PFSK-1 (cell line): ENCODE results near the gene SOCS6.

ENCODE experiments used
- FOXP2 ChIP-seq: optimal IDR thresholded peaks from 2 replicates; pipeline ENCODE3; 2011; ENCODE audit warnings: borderline replicate concordance, control low read depth, inconsistent platforms; ENCODE audit not compliant: insufficient read depth; ENCODE audit errors: extremely low read length, extremely low read depth
- POLR2AphosphoS5 ChIP-seq: IDR thresholded peaks from 2 replicates; pipeline ENCODE4 v1.6.1; 2012; ENCODE audit warnings: low read depth, mild to moderate bottlenecking, control low read depth, low read length, moderate library complexity
- SIN3A ChIP-seq: IDR thresholded peaks from 2 replicates; pipeline ENCODE4 v1.6.1; 2012; ENCODE audit warnings: mild to moderate bottlenecking, low read length, moderate library complexity, borderline replicate concordance; ENCODE audit not compliant: insufficient read depth
- TAF1 ChIP-seq: IDR thresholded peaks from 2 replicates; pipeline ENCODE4 v1.6.1; 2012; ENCODE audit warnings: low read length, control low read depth, borderline replicate concordance; ENCODE audit not compliant: insufficient read depth
- TF ChIP-seq, protein P1 (sequence below), 2 experiments: IDR thresholded peaks; 2 replicates each; pipeline versions ENCODE4 v1.6.1 to v1.8.0; 2011 to 2012; ENCODE audit warnings: low read depth in 2 of 2, low read length in 2 of 2, control low read depth in 1 of 2, inconsistent platforms in 1 of 2, mild to moderate bottlenecking in 1 of 2, moderate library complexity in 1 of 2; ENCODE audit not compliant: insufficient read depth in 1 of 2

Gene SOCS6

DNA sequence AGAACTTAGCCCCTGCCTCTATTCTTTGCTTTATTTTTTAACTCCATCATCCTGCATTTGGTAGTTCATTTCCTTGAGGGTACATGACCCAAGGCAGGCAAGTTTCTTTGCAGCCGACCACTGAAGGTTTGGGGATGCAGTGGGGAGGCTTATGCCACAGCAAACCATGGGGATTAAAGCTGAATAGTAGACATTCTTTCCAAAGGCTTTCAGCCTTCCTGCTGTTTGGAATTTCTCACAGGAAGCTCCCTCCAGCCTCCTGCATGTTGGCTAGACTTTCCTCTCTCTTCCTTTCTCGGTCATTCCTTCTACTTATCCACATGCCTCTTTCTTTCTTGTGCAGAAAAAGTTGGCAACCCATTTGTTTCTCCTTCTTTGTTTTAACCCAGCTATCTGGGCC is 77.3 kb downstream of the SOCS6 start:
- no peak for TF ChIP-seq TAF1
- TF ChIP-seq POLR2AphosphoS5: no peak
- no peak for TF ChIP-seq SIN3A
- TF ChIP-seq, protein P1, sequence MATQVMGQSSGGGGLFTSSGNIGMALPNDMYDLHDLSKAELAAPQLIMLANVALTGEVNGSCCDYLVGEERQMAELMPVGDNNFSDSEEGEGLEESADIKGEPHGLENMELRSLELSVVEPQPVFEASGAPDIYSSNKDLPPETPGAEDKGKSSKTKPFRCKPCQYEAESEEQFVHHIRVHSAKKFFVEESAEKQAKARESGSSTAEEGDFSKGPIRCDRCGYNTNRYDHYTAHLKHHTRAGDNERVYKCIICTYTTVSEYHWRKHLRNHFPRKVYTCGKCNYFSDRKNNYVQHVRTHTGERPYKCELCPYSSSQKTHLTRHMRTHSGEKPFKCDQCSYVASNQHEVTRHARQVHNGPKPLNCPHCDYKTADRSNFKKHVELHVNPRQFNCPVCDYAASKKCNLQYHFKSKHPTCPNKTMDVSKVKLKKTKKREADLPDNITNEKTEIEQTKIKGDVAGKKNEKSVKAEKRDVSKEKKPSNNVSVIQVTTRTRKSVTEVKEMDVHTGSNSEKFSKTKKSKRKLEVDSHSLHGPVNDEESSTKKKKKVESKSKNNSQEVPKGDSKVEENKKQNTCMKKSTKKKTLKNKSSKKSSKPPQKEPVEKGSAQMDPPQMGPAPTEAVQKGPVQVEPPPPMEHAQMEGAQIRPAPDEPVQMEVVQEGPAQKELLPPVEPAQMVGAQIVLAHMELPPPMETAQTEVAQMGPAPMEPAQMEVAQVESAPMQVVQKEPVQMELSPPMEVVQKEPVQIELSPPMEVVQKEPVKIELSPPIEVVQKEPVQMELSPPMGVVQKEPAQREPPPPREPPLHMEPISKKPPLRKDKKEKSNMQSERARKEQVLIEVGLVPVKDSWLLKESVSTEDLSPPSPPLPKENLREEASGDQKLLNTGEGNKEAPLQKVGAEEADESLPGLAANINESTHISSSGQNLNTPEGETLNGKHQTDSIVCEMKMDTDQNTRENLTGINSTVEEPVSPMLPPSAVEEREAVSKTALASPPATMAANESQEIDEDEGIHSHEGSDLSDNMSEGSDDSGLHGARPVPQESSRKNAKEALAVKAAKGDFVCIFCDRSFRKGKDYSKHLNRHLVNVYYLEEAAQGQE (IDR thresholded peaks at IDR 0.05; ENCODE audit: insufficient read depth in 1 of 2, low read depth in 2 of 2, low read length in 2 of 2): no peak
- no peak for TF ChIP-seq FOXP2

DNA sequence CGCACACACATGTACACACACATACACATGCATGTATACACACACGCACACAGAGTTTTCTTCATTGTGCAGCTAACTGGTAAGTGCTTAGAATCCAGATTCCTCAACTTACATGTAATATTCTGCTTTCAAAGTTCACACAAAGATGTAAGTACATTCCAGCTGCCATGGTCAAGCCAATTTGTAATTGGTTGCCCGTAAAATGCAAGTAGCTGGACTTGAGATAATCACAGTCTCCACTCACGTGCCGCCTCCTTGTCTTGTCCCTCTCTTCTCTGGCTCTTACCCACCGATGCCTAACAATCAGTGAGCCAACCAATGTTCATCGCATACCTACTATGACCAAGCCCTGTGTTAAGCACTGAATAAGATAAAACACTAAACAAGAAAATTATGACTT is 77.8 kb downstream of the SOCS6 start:
- TF ChIP-seq, protein P1 (IDR thresholded peaks at IDR 0.05; ENCODE audit: insufficient read depth in 1 of 2, low read depth in 2 of 2, low read length in 2 of 2): no peak
- TF ChIP-seq POLR2AphosphoS5: no peak
- no peak for TF ChIP-seq FOXP2
- no peak for TF ChIP-seq SIN3A
- TF ChIP-seq TAF1: no peak

DNA sequence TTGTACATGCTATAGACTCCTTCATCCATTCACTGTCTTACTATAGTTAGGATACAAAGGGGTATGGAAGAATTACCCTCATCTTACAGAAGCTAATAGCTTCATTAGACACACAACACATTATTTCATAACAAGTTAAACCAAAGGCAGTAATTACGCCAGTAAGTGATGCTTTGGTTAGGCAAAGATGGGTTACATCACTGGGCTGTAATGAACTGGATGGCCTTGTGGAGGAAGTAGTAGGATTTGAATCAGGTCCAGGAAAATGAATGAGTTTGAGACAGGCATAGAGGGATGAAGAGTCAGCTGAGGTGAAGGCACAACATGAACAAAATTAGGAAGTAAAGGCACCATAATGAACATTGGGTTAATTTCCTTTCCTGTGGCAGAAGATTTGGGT is 80.1 kb downstream of the SOCS6 start:
- no peak for TF ChIP-seq FOXP2

DNA sequence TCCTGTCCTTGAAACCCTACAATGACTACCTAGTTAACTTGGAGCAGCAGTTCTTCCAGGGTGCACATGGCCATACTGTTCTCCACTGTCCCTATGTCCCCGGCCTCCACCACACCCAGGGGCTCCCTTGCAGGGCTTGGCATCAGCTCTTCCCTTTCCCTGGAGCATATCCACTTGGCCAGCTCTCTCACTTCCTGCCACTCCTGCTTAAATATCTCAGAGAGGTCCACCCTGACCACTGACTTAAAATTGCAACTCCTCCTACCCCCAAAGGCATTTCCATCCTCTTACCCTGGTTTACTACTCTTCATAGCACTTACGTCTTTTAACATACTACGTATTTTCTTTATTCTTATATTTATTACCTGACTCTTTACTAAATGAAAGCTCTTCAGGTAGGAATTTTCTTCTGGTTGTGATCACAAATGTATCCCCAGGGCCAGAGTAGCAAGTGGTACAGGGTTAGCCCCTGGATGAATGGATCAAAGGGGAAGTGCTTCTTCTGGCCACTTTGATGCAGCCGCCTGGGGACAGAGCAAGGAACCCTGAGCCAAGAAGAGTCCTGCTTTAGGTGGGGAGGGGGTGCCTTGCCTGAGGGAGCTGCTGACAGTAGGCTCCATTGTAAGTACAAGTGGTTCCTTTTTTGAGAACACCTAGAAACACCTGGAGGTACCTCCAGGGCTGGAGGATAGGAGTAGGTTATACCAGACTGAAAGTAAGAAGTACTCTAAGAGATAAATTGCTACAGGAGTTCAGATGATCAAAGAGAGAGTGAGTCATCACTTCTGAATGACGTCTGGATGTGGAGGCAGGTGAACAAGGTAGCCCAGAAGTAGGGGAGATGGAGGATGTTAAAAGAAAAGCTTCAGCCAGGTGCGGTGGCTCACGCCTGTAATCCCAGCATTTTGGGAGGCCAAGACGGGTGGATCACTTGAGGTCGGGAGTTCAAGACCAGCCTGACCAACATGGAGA is 82.2 kb downstream of the SOCS6 start:
- no peak for TF ChIP-seq POLR2AphosphoS5
- TF ChIP-seq, protein P1 (IDR thresholded peaks at IDR 0.05; ENCODE audit: insufficient read depth in 1 of 2, low read depth in 2 of 2, low read length in 2 of 2): no peak
- TF ChIP-seq FOXP2: no peak
- no peak for TF ChIP-seq TAF1
- TF ChIP-seq SIN3A: no peak

DNA sequence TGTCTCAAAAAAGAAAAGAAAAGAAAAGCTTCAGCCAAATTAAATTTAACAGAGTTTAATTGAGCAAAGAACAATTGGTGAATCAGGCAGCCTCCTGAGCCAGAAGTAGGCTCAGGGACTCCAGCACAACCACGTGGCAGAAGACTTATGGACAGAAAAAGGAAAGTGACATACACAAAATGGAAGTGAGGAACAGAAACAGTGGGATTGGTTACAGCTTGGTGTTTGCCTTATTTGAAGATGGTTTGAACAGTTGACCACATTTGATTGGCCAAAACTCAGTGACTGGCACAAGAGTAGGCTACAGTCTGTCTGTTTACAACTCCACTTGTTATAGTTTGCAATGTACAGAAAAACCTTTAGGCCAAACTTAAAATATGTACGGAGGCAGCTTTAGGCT is 83.1 kb downstream of the SOCS6 start:
- TF ChIP-seq POLR2AphosphoS5: no peak
- TF ChIP-seq SIN3A: no peak

DNA sequence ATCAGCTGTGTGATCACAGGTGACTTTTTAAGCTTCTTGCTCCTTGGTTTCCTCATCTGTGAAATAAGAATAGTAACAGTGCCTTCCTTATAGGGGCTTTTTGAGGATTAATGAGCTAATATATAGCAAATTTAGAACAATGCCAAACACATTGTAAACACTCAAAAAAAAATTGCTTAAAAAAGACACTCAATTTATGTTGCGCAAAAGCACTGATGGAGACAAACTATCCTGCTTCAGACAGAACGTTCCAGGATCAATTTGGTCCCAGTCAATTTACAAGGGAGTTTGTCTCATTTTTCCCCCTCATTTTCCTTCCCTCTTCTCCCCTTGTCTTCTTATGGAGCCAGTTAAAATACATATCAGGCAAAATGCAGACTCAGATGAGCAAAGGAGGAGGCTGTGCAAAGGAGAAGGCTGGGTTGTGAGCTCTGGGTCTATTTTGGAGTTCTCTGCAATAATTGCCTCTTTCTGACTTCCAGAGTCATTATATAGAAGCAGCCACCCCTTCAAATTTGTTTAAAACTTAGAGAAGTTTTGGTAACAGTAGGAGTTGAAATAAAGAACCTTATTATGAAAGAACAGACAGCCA is 83.7 kb downstream of the SOCS6 start:
- TF ChIP-seq TAF1: no peak
- TF ChIP-seq, protein P1 (IDR thresholded peaks at IDR 0.05; ENCODE audit: insufficient read depth in 1 of 2, low read depth in 2 of 2, low read length in 2 of 2): no peak
- TF ChIP-seq FOXP2: no peak
- TF ChIP-seq POLR2AphosphoS5: no peak
- no peak for TF ChIP-seq SIN3A
